Endothelial cell of umbilical vein (primary cell): Measurements from ENCODE around the gene TUB. TPM values are rescaled to one million over a fixed set of nuclear protein-coding genes. Genes with fewer than 3 reads are reported as not detected.

Experiments used
- BruUV-seq: library from RNA; stranded (reverse); fragments of 400-500 nt; replicated peaks from 2 replicates; lab custom pipeline; 2021; lab: Mats Ljungman, UMichigan
- CTCF ChIA-PET: fragments of 300-600, 350-600 bp; sonication (Branson Sonifier 250); formaldehyde crosslinking; loops from one replicate; lab custom pipeline; 2021; ENCODE audit warnings: antibody characterized with exemption, inconsistent platforms; lab: Charles Lee
- POLR2A ChIA-PET: fragments of 300-600, 350-600 bp; sonication (Branson Sonifier 250); formaldehyde crosslinking; loops from one replicate; lab custom pipeline; 2021; ENCODE audit warnings: antibody characterized with exemption, inconsistent platforms; lab: Charles Lee
- DNase-seq: peaks from one replicate; pipeline ENCODE4 v3.0.0-alpha.2; 2011; ENCODE audit warnings: low read depth, low spot score
- FAIRE-seq: peaks from 2 replicates; lab custom pipeline; 2011; peaks lifted over from hg19 to GRCh38; lab: Jason Lieb, UNC
- H2AFZ ChIP-seq: 2 replicates; pipeline ENCODE4 v1.6.0; 2012; ENCODE audit warnings: low read depth, low read length, control low read depth, inconsistent platforms
- H3K27ac ChIP-seq: 2 replicates; pipeline ENCODE4 v1.5.1; 2011; ENCODE audit warnings: low read depth, mild to moderate bottlenecking, control low read depth, low read length, moderate library complexity; ENCODE audit not compliant: insufficient read depth
- H3K27me3 ChIP-seq, 2 experiments: 2 replicates each; pipeline versions ENCODE4 v1.6.0 to v1.6.1; 2011; ENCODE audit warnings: low read length in 2 of 2, mixed read lengths in 1 of 2; ENCODE audit not compliant: control insufficient read depth in 2 of 2, insufficient read depth in 2 of 2
- H3K36me3 ChIP-seq, 2 experiments: 2 replicates in 1 of 2; 3 replicates in 1 of 2; pipeline ENCODE4 v1.5.1; 2011; ENCODE audit warnings: low read length in 2 of 2, mild to moderate bottlenecking in 1 of 2, moderate library complexity in 1 of 2; ENCODE audit not compliant: control insufficient read depth in 2 of 2, insufficient read depth in 2 of 2; ENCODE audit errors: extremely low read depth in 1 of 2
- H3K4me1 ChIP-seq: 3 replicates; pipeline ENCODE4 v1.5.1; 2011; ENCODE audit warnings: mild to moderate bottlenecking, low read length; ENCODE audit not compliant: control insufficient read depth, insufficient read depth; ENCODE audit errors: extremely low read depth
- H3K4me2 ChIP-seq: 2 replicates; pipeline ENCODE4 v1.6.1; 2011; ENCODE audit warnings: low read length, control low read depth, mixed read lengths; ENCODE audit not compliant: insufficient read depth
- H3K4me3 ChIP-seq, 3 experiments: fragments of 200-600 bp in 1 of 3; sonication (generic), shearing (Covaris generic) in 1 of 3; replicated peaks in 1 of 3; 2 replicates each; pipeline ENCODE4 v1.5.1; 2011 to 2016; ENCODE audit warnings: control low read depth in 3 of 3, low read length in 3 of 3, mild to moderate bottlenecking in 2 of 3, inconsistent platforms in 1 of 3, low read depth in 1 of 3, moderate library complexity in 1 of 3; ENCODE audit not compliant: insufficient read depth in 1 of 3
- H3K79me2 ChIP-seq: 2 replicates; pipeline ENCODE4 v1.6.0; 2012; ENCODE audit warnings: low read length, inconsistent platforms; ENCODE audit not compliant: control insufficient read depth, insufficient read depth
- H3K9ac ChIP-seq: replicated peaks from 2 replicates; pipeline ENCODE3; 2011; ENCODE audit warnings: low read length, control low read depth; ENCODE audit not compliant: insufficient read depth; ENCODE audit errors: extremely low read depth
- H3K9me1 ChIP-seq: replicated peaks from 3 replicates; pipeline ENCODE4 v1.6.0; 2011; ENCODE audit warnings: mild to moderate bottlenecking, low read length; ENCODE audit not compliant: control insufficient read depth, insufficient read depth; ENCODE audit errors: extremely low read depth
- H3K9me3 ChIP-seq: replicated peaks from 2 replicates; pipeline ENCODE4 v1.5.1; 2012; ENCODE audit warnings: low read length, inconsistent platforms; ENCODE audit not compliant: control insufficient read depth, insufficient read depth
- H4K20me1 ChIP-seq: replicated peaks from 2 replicates; pipeline ENCODE3; 2011; ENCODE audit warnings: mild to moderate bottlenecking, low read length; ENCODE audit not compliant: control insufficient read depth, insufficient read depth; ENCODE audit errors: extremely low read depth
- CTCF ChIP-seq, 2 donors: IDR thresholded peaks; 1 replicate in 1 of 2; 2 replicates in 1 of 2; pipeline ENCODE4 v1.5.1; 2011; ENCODE audit warnings: low read length in 2 of 2, mild to moderate bottlenecking in 2 of 2, moderate library complexity in 2 of 2, control low read depth in 1 of 2, inconsistent platforms in 1 of 2, low read depth in 1 of 2; ENCODE audit not compliant: insufficient read depth in 1 of 2; ENCODE audit errors: extremely low read depth in 1 of 2
- EZH2 ChIP-seq: IDR thresholded peaks from 2 replicates; pipeline ENCODE4 v1.6.1; 2012; ENCODE audit warnings: borderline replicate concordance, low read depth, mild to moderate bottlenecking, moderate library complexity, low read length, inconsistent platforms; ENCODE audit not compliant: severe bottlenecking
- FOS ChIP-seq: IDR thresholded peaks from 2 replicates; pipeline ENCODE4 v1.6.1; 2011; ENCODE audit warnings: mild to moderate bottlenecking, low read length, moderate library complexity, borderline replicate concordance; ENCODE audit not compliant: insufficient read depth
- GATA2 ChIP-seq: IDR thresholded peaks from 2 replicates; pipeline ENCODE4 v1.7.0; 2011; ENCODE audit warnings: low read depth, mild to moderate bottlenecking, moderate library complexity, mixed read lengths, low read length; ENCODE audit not compliant: insufficient read length, insufficient read depth
- JUN ChIP-seq: IDR thresholded peaks from 2 replicates; pipeline ENCODE4 v1.6.1; 2011; ENCODE audit warnings: borderline replicate concordance, low read depth; ENCODE audit not compliant: insufficient read length, insufficient read depth
- MAX ChIP-seq: IDR thresholded peaks from 2 replicates; pipeline ENCODE4 v1.6.1; 2011; ENCODE audit not compliant: insufficient read depth, insufficient read length
- MYC ChIP-seq: IDR thresholded peaks from one replicate; pipeline ENCODE4 v1.6.1; 2011; ENCODE audit warnings: mild to moderate bottlenecking, low read depth, low read length
- POLR2A ChIP-seq: IDR thresholded peaks from 2 replicates; pipeline ENCODE4 v1.6.1; 2012; ENCODE audit warnings: low read depth, mild to moderate bottlenecking, control low read depth, low read length
- POLR2AphosphoS5 ChIP-seq: IDR thresholded peaks from 2 replicates; pipeline ENCODE4 v1.6.1; 2012; ENCODE audit warnings: low read depth, mild to moderate bottlenecking, control low read depth, low read length, moderate library complexity; ENCODE audit not compliant: insufficient read depth
- dilution Hi-C: fragments of 300-500 bp; cut with MboI; formaldehyde crosslinking; loops from one replicate; pipeline ENCODE4 v1.15.0; 2019; ENCODE audit warnings: low sequenced_read_pairs; ENCODE audit not compliant: extremely low pct_ligation_motif_present
- intact Hi-C: fragments of 100-400 bp; cut with micrococcal nuclease; formaldehyde crosslinking; loops from one replicate; pipeline ENCODE4 v1.10.0; 2022
- polyA plus RNA-seq, 4 experiments: library from polyadenylated mRNA; depleted of rRNA in 3 of 4; stranded (reverse) in 3 of 4; unstranded in 1 of 4; fragments of >200 nt; gene quantifications; 2 replicates each; pipeline versions ENCODE4 v1.2.1 to v1.2.3, GENCODE V29; 2011 to 2012; ENCODE audit warnings: missing spikeins in 1 of 4
- total RNA-seq: library from RNA; stranded (reverse); gene quantifications from 2 replicates; pipeline ENCODE4 v1.2.3, GENCODE V29; 2021

Gene TUB
- total and polyA plus RNA-seq, 2 donors (not counting 3 experiments of a cell fraction or from before 2014, with no cell fraction given), result 2.3 to 3.9 TPM

- dilution Hi-C loops, result no loop called here
- intact Hi-C loops, result no loop called here
- BruUV-seq, result no TSS peak
- Histone ChIP-seq H2AFZ (no peak overlapping the region), H4K20me1 (no peaks in the 10 kb centered on the region), H3K79me2 (no peaks in the 10 kb centered on the region), H3K27ac (no peak overlapping the region), H3K27me3 (peaks cover 0 to 2% of the 10 kb centered on the region in 2 experiments), H3K9ac (no peak overlapping the region), H3K4me3 (no peak overlapping the region), H3K36me3 (no peaks in the 10 kb centered on the region), H3K4me1 (no peaks in the 10 kb centered on the region), H3K4me2 (no peak overlapping the region), H3K9me1 (no peaks in the 10 kb centered on the region), H3K9me3 (no peaks in the 10 kb centered on the region)
- ChIA-PET POLR2A (no interaction called here), CTCF (no interaction called here)
- DNase-seq (no peak), FAIRE-seq (no peak)
- TF ChIP-seq MYC, result no peak
- no peak for TF ChIP-seq POLR2AphosphoS5
- TF ChIP-seq JUN, result no peak
- no peak for TF ChIP-seq POLR2A
- TF ChIP-seq CTCF (IDR thresholded peaks at IDR 0.05; ENCODE audit: extremely low read depth in 1 of 2, insufficient read depth in 1 of 2, low read depth in 1 of 2, low read length in 2 of 2), result no peak
- no peak for TF ChIP-seq EZH2
- TF ChIP-seq MAX, result no peak
- no peak for TF ChIP-seq FOS
- no peak for TF ChIP-seq GATA2
Measured at GRCh38 chr11:8149726-8150125, 68.7 kb downstream of the TUB start.

Other genes starting within 250 kb of the TUB start
- gene OR10A6, start 149.9 kb upstream of the TUB start, total RNA-seq, result not detected in 2 replicates
- not detected in 2 replicates for gene OR10A6, start 149.9 kb upstream of the TUB start, polyA plus RNA-seq
- gene OR10A3, start 139.5 kb upstream of the TUB start, total RNA-seq, result not detected in 2 replicates
- not detected in 2 replicates for gene OR10A3, start 139.5 kb upstream of the TUB start, polyA plus RNA-seq
- gene NLRP10, start 115.8 kb upstream of the TUB start, total RNA-seq, result not detected in 2 replicates
- gene NLRP10, start 115.8 kb upstream of the TUB start, polyA plus RNA-seq, result not detected in 2 replicates
- 385 and 436 TPM in 2 replicates for gene EIF3F, start 93.9 kb upstream of the TUB start, total RNA-seq
- gene EIF3F, start 93.9 kb upstream of the TUB start, polyA plus RNA-seq, result 411 and 579 TPM in 2 replicates
- gene RIC3, start 87.8 kb downstream of the TUB start, total RNA-seq, result not detected in 2 replicates
- not detected in 2 replicates for gene RIC3, start 87.8 kb downstream of the TUB start, polyA plus RNA-seq
- not detected in 2 replicates for gene LMO1, start 182.7 kb downstream of the TUB start, total RNA-seq
- gene LMO1, start 182.7 kb downstream of the TUB start, polyA plus RNA-seq, result not detected in 2 replicates